ENCODE data around the gene ASH1L. TPM values are rescaled to one million over a fixed set of nuclear protein-coding genes. Genes with fewer than 3 reads are reported as not detected.
"Not testable (repeated sequence)": the region's sequence is repeated elsewhere in the genome, so short reads cannot be mapped to it uniquely, and the experiment has no call there.

Gene ASH1L
- total RNA-seq, 2 donors from 2014 or later, result 42.5 to 71.1 TPM

DNA sequence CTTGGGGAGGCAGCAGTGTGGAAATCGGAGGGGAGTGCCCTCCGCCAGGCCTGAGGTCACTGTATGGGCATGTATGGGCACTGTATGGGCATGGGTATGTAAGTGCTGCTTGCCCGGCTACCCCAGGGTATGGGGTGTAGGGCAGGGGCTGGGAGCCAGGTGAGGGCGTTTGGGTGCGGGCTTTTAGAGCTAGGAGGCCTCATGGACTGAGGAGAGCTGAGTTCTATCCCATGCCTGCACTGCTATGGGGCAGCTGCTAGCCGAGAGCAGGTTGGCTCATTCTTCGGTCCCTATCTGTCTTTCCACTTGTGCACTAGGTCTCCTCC lies 266.7 kb downstream of the ASH1L start:
- no peak for ATAC-seq (replicated peaks)
- H3K4me1 Mint-ChIP-seq, result no peaks in the 10 kb centered on the region
- no peaks in the 10 kb centered on the region for H3K36me3 Mint-ChIP-seq (ENCODE audit: low read depth)
- no peak overlapping the region for H3K4me3 Mint-ChIP-seq
- H3K9me3 Mint-ChIP-seq, result no peaks in the 10 kb centered on the region
- peaks cover 29% of the 10 kb centered on the region for H3K27me3 Mint-ChIP-seq
- H3K27ac Mint-ChIP-seq, result no peak overlapping the region

DNA sequence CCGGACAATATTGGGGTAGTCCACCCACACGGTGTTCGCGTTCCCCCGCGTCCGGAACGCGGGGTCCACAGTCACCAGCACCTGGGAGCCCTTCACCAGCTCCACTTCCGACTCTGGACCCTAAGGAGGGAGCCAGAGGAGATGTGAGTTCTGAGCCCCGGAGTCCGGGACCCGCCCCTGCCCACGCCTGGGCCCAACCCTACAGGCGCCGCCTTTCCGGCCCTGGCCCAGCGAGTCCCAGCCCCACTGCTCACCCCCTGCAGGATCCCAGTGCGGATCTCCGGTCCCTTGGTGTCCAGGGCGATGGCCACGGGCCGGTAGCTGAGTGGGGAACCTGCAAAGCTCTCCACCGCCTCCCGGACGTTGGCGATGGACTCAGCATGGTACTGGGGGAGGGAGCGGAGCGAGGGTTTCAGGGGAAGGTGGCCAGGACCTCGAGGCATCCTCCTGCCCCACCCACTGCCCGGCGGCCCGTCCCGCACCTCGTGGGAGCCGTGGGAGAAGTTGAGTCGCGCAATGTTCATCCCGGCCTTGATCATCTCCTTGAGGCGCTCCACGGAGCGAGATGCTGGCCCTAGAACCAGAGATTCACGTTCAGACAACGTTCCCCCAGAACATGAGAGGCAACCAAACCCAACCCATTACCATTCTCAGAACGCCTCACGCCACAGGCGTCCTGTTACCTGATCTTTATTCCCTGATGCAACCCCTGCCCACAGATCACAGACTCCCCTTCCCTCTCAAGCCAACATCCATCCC lies 267.2 kb downstream of the ASH1L start:
- no peaks in the 10 kb centered on the region for H3K36me3 Mint-ChIP-seq (ENCODE audit: low read depth)
- ATAC-seq (replicated peaks), result no peak
- no peaks in the 10 kb centered on the region for H3K4me1 Mint-ChIP-seq
- H3K9me3 Mint-ChIP-seq, result no peaks in the 10 kb centered on the region
- H3K4me3 Mint-ChIP-seq, result no peak overlapping the region
- peaks cover 29% of the 10 kb centered on the region for H3K27me3 Mint-ChIP-seq
- no peak overlapping the region for H3K27ac Mint-ChIP-seq

DNA sequence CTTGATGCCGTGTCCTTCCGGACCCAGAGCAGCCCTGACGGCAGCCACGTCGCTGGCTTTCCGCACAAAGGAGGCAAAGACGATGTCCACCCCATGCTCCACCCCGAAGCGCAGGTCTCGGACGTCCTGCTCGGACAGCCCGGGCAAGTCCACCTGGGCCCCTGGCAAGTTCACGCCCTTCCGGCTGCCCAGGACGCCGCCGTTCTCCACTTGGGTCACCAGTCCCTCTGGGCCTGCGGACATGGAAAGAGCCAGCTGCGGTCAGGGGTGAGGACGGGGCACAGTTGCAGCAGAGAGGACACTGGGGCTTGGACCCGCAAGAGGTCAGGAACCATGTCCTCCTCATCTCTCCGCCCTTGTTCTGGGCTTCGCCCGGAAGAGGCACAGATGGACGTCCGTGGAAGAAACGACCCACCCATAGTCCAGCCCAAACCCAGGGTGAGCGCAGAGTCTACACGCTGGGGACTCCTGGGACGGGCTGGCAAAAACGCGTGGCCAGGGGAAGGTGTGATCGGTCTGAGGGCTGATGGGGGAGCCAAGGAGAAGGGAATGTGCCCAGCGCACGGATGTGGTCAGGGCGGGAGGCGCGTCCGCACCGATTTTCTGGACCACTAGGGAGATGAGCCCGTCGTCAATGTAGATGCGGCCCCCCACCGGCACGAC lies 268.0 kb downstream of the ASH1L start:
- Mint-ChIP-seq H3K9me3 (no peaks in the 10 kb centered on the region), H3K27me3 (peaks cover 29% of the 10 kb centered on the region), H3K27ac (no peak overlapping the region), H3K4me1 (no peaks in the 10 kb centered on the region), H3K4me3 (peak overlapping the region; percentile 10), H3K36me3 (ENCODE audit: low read depth) (no peaks in the 10 kb centered on the region)
- no peak for ATAC-seq (replicated peaks)

DNA sequence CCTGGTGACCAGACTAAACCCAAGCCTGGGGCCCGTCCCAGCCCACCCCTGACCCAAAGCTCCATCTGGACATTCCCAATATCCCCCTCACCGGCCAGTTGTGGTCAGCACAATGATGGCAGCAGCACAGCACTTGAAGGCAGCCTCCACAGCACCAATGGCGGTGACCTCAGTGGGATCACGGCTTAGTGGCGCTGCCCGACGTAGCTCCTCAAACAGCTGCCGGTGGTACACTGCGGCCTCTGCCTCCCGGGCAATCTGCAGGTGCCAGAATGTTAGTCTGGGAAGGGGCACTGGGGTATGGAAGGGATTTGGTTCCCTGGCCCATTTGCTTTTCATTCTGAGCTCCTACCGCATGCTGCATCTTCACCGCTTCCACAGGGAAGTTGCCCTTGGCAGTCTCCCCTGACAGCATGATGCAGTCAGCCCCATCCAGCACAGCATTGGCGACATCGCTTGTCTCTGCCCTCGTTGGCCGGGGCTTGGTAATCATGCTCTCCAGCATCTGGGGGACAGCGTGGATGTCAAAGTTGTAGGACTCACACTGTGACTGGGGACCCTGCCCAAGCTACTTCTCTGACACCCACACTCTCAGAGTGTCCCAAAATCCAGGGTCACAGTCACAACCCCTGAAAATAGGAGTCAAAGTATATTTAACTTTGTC lies 269.4 kb downstream of the ASH1L start:
- Mint-ChIP-seq H3K27ac (no peak overlapping the region), H3K36me3 (ENCODE audit: low read depth) (no peaks in the 10 kb centered on the region), H3K27me3 (peaks cover 29% of the 10 kb centered on the region), H3K9me3 (no peaks in the 10 kb centered on the region), H3K4me3 (no peak overlapping the region), H3K4me1 (no peaks in the 10 kb centered on the region)
- ATAC-seq (replicated peaks), result no peak

DNA sequence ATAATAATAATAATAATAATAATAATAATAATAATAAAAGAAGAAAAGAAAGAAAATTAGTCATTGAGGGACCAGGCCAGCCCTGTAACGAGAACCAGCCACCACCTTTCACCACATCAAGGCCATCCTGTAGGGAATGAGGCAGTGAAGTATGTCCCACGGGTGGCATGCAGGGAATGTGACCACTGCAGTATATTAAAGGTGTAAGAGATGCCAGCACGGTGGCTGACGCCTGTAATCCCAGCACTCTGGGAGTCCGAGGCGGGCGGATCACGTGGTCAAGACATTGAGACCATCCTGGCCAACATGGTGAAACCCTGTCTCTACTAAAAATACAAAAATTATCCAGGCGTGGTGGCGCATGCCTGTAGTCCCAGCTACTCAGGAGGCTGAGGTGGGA lies 271.6 kb downstream of the ASH1L start:
- H3K4me3 Mint-ChIP-seq; H3K27ac Mint-ChIP-seq; H3K36me3 Mint-ChIP-seq (ENCODE audit: low read depth); H3K4me1 Mint-ChIP-seq; ATAC-seq (replicated peaks); H3K9me3 Mint-ChIP-seq: not testable (repeated sequence)
- H3K27me3 Mint-ChIP-seq, result peaks cover 13% of the 10 kb centered on the region

DNA sequence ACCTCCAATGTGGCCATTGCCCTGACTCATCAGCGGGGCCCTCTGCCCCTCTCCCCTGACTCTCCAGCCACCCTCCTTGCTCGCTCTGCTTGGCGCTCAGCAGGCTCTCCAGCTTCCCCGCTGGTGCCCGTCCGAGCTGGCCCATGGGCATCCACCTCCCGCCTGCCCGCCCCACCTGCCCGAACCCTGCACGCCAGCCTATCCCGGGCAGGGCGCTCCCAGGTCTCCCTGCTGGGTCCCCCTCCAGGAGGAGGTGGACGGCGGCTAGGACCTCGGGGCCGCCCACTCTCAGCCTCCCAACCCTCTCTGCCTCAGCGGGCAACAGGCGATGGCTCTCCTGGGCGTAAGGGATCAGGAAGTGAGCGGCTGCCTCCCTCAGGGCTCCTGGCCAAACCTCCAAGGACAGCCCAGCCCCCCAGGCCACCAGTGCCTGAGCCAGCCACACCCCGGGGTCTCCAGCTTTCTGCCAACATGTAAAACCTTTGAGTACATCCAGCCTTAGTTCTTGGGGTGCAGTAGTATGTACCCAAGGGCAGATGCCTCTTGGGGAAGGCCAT lies 274.5 kb downstream of the ASH1L start:
- Mint-ChIP-seq H3K9me3 (no peaks in the 10 kb centered on the region), H3K27me3 (no peaks in the 10 kb centered on the region), H3K4me3 (no peak overlapping the region), H3K36me3 (ENCODE audit: low read depth) (no peaks in the 10 kb centered on the region), H3K4me1 (no peaks in the 10 kb centered on the region), H3K27ac (no peak overlapping the region)
- no peak for ATAC-seq (replicated peaks)

DNA sequence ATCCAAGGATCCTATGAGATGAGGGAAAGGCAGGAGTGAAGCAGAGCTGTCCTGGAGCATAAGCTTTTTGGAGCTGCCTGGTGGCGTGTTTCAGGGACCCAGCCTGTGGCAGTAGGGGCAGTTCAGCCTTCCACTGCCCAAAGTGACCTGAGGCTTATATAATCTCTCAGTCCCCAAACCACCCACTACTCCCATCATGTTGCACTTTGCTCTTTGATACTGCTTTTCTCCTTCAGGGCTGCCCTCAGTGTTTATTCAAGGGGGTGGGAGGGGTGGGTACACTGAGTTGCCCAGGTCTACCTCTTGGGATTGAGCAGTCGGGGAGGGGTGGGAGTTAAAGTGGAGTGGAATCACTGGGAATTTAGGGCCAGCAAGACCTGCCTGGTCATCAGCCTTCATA lies 276.1 kb downstream of the ASH1L start:
- H3K9me3 Mint-ChIP-seq, result no peaks in the 10 kb centered on the region
- H3K4me1 Mint-ChIP-seq, result no peaks in the 10 kb centered on the region
- H3K27me3 Mint-ChIP-seq, result no peaks in the 10 kb centered on the region
- H3K36me3 Mint-ChIP-seq (ENCODE audit: low read depth), result no peaks in the 10 kb centered on the region
- ATAC-seq (replicated peaks), result no peak
- H3K4me3 Mint-ChIP-seq, result no peak overlapping the region
- no peak overlapping the region for H3K27ac Mint-ChIP-seq

DNA sequence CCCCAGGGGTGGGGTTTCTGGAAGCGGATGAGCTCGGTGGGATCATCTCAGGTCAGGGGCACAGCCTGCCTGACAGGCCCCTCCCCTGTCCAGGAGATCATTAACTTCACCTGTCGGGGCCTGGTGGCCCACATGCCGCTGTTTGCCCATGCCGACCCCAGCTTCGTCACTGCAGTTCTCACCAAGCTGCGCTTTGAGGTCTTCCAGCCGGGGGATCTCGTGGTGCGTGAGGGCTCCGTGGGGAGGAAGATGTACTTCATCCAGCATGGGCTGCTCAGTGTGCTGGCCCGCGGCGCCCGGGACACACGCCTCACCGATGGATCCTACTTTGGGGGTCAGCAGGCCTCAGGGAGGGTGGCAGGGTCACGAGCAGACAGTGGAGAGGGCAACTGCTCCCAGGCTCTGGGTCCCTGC lies 277.0 kb downstream of the ASH1L start:
- Mint-ChIP-seq H3K36me3 (ENCODE audit: low read depth) (no peaks in the 10 kb centered on the region), H3K4me1 (no peaks in the 10 kb centered on the region), H3K27ac (no peak overlapping the region)

More for the DNA sequence above, 277.0 kb downstream of the ASH1L start:
- H3K4me3 Mint-ChIP-seq, result no peak overlapping the region
- no peaks in the 10 kb centered on the region for H3K27me3 Mint-ChIP-seq
- no peak for ATAC-seq (replicated peaks)
- H3K9me3 Mint-ChIP-seq, result no peaks in the 10 kb centered on the region

Other genes starting within 250 kb of the ASH1L start
- gene RUSC1, start 241.9 kb downstream of the ASH1L start, total RNA-seq, result 10 to 100 TPM; 22.3 to 30.0 TPM
- gene MSTO1, start 47.4 kb upstream of the ASH1L start, total RNA-seq, result 10 to 100 TPM; 35.3 to 58.8 TPM
- 10 to 100 TPM; 69.5 to 75.7 TPM for gene YY1AP1, start 126.0 kb upstream of the ASH1L start, total RNA-seq
- 100 to 1,000 TPM; 106 to 165 TPM for gene DAP3, start 126.3 kb upstream of the ASH1L start, total RNA-seq